HG03558 (cell line): ENCODE results near the gene EVL.
A peak's percentile ranks its signal among the peaks of the same experiment; 100 is the strongest.

ENCODE experiments used
- ATAC-seq: cut with Tn5 transposase; IDR thresholded peaks from one replicate; pipeline ENCODE4 v1.9.1; 2021; ENCODE audit warnings: moderate number of reproducible peaks; ENCODE audit not compliant: unreplicated experiment; ENCODE audit errors: extremely low read depth

Gene EVL

DNA sequence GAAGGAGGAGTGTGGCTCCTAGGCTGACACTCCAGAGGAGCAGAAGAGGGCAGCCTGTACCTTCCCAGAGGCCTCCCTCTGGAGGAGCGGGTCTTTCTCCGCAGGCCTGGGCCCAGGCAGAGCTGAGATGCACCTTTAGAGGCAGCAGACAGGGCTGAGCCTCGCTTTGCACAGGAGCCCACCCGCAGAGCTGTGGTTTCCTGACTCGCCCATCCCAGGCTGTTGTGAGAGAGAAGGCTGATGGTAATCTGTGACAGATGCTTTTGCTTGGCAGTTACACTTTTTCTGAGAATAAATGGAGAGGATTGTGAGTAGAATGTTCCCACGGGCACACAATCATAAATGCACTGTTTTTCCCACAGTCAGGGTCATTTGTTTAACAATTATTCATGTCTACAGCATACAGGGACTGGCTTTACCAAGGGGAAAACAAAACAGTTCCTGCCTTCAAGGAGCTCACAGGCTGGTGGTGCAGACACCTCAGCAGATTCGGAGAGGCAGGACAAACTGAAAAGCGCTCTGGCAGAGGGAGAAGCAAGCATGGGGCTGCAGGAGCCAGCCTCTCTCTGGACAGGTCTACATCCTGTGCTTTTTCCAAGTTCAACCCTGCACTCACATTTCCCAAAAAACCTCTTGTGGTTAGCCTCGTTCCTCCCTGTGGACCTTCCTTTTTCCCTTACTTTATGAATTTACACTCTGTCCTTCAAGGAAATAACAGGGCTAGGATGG is 13.9 kb downstream of the EVL start:
- peak; percentile 41 for ATAC-seq

DNA sequence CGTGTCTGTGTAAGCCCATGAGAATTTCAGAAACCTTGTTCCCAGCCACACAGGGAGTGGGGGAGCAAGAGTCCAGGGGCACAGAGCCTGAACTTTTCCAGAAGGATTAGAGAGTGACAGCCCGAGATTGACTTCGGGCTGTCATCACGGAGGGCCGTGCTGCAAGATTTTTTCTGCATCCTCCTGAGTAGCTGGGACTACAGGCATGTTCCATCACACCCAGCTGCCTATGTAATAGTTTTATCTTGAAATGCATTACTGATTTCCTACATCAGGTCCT is 14.4 kb downstream of the EVL start:
- no peak for ATAC-seq

DNA sequence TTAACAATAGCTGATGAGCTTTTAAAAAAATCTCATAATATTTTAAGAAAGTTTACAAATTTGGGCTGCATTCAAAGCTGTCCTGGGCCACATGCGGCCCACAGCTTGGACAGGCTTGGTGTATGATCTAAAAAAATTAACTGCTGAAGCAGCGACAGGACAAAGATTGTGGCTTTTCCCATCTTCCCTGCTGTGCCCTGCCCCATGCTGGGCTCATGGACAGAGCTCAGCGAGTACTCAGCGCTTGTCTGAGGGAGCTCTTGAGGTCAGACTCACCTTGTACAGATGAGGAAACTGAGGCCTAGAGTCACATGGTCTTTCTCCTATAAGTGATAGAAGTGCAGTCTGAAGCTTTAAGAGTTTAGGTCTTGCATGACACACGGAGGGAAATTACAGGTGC is 15.0 kb downstream of the EVL start:
- ATAC-seq: no peak

DNA sequence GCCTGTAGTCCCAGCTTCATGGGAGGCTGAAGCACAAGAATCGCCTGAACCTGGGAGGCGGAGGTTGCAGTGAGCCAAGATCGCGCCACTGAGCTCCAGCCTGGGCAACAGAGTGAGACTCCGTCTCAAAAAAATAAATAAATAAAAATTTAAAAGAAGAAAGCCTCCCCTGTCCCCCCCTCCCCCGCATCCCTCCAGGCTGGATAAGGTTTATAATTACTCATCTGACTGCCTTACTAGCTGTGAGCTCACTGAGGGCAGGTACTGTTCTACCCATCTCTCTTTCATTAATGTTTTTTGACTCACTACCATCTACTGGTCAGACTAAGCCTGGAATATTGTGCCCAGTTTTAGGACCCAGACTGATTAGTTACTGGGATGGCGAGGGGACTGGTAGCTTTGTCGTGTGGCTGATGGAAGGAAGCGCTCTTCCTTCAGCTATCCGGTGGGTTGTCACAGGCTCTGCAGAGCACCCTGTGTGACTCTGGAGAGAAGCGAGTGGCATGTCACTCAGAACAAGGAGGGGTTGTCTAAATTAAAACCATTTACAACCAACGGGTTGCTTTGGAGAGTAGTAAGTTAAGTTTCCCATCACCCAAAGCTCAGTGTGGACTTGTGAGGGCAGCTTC is 16.9 kb downstream of the EVL start:
- ATAC-seq: no peak

DNA sequence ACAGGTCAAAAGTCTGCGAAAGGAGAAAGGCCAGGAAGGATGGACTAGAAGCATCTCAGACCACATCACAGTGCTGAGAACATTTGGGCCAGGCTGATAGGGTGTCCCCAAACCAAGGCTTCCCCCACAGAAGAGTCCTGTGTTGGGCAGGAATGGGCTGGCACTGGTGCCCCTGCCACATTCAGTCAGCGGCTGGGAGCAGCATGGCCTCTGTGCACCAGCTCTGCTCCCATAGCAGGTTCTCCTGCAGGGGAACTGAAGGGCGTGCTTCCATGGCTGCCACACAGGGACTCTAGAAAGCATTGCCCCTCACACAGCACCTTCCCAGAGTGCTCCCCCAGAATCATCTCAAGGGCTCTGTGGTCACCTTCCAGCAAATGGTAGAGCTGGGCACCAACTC is 17.5 kb downstream of the EVL start:
- no peak for ATAC-seq

DNA sequence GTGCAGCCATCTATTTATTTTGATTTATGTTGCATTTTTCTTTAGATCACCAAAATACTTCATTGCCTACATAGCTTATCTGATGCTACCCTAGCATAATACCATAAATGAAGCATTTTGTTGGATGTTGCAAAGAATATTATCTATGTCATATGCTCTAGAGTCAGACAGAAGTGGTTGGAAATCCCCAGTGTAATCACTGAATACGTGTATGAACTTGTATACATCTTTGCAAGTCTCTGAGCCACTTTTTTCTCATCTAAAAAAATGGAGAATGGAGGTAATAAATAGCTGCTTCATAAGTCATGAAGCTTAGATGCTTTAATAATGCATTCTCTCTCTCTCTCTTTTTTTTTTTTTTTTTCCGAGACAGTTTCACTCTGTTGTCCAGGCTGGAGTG is 18.5 kb downstream of the EVL start:
- ATAC-seq: no peak

DNA sequence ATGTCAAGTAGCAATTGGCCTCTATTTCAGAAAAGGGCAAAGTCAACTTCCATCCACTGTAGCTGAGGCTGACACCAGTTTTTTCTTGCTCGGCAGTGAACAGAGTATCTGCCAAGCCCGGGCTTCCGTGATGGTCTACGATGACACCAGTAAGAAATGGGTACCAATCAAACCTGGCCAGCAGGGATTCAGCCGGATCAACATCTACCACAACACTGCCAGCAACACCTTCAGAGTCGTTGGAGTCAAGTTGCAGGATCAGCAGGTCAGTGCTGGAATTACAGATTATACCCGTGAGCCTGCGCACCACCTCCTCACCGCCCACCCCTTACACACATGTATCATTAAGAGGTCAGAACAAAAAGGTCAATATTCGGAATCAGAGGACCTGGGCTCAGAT is 19.4 kb downstream of the EVL start:
- no peak for ATAC-seq

DNA sequence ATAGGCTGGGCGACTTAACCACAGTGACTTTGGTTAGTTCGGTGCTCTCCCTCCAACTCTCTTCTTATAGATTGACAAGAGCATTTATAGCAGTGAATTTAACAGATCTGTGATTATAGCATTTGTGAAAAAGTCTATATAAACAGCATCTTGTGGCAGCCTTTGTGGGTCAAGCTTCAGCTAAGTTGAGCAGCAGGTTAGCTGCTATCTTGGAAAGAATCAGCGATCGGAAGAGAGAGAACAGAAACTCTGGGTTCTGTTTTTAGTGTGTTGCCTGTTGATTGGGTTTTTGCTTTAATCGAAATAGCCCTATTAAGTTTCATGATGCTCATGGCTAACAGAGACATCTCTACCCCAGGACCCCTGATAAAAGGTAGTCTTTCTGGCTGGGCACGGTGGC is 20.2 kb downstream of the EVL start:
- ATAC-seq: no peak

DNA sequence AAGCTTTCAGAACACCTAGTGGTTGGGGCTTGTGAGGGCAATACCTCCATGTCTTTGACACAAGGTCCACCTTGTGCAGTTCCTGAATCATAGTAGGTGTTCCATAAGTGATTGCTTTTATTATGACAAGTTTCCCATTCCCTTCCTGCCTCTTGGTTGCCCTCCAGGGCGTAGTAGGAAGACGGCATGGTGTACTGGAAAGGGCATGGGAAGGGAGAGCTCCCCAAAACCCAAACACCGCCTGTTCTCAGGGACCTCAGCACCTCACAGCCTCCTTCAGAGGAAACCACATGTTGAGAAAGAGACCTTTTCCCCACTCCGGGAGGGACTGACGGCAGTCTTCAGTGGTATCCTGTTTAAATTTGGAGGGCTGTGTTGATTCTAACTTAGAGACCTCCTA is 21.1 kb downstream of the EVL start:
- ATAC-seq: no peak

DNA sequence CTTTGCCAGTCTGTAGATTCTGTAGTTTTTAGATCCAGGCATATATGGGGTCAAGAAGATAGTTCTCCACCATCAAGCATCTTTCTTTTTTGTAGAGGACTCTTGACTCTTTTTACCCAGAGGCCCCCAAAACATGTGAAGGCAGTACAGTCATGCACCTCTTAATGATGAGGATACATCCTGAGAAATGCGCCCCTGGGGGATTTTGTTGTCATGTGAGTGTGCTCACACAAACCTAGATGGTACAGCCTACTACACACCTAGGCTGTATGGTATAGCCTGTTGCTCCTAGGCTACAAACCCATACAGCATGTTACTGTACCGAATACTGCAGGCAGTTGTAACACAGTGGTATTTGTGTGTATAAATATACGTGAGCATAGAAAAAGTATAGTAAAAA is 23.0 kb downstream of the EVL start:
- ATAC-seq: no peak

DNA sequence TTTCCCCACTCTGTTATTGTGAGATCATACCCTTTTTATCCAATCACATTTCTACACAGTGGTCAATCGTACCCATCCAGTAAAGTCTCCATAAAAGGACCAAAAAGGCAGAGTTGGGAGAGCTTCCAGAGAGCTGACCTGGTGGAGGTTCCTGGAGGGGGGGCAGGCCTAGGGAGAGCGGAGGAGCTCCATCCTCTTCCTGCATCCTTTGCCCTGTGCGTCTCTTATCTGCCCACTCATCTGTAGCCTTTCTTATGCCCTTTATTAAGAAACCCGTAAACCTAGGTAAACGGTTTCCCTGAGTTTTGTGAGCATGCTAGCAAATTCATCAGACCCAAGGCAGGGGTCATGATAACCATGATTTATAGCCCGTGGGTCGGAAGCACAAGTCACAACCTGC is 26.2 kb downstream of the EVL start:
- ATAC-seq: no peak

DNA sequence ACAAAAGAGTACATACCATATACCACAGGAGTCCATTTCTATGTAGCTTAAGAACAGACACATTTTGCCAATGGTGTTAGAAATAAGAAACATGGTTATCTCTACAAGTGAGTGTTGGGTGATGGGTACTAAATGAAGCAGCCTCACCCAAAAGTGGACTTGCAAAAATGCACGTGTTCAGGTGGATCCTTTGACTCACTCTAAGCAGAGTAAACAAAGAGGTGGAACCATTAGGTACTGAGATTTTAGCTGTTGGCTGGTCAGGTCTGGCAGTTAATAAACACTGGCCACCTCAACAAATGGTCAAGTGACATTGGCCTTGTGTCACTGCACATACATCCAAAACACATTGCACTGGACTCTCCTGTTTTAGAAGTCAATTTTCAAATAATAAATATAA is 27.6 kb downstream of the EVL start:
- no peak for ATAC-seq

DNA sequence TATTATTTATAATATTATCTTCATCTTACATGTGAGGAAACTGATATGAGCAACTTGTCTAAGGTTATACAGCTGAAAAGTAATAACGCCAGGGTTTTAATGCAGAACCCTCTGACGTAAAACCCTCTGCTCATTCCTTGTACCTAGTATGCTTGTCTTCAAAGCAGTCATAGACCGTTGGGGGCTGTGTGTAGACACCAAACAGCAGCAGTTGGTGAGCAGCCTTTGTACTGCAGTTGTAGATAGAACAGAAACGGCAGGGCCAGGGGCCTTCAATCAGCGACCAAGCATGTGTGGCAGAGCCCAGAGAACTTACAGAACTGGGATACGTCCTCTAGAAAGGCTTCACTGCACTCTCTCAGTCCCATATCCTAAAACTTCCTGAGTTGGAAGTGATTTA is 28.1 kb downstream of the EVL start:
- ATAC-seq: no peak

DNA sequence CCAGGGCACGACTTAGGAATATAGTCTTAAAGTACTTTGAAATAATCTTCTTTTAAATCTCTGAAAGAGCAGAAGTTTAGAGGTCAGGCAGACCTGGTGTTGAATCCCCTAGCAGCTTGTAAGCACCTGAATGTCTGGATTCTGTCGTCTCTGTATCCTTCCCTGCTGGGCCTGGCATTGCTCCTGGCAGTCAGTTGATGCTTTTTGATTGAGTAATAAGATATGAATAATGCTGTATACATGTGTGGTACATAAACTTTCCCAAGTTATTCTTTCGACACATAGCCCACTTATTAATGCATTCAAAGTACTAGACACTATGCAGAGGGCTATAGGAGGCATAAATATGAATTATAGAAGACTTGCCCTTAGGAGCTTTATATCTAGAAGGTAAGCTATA is 31.4 kb downstream of the EVL start:
- ATAC-seq: no peak

DNA sequence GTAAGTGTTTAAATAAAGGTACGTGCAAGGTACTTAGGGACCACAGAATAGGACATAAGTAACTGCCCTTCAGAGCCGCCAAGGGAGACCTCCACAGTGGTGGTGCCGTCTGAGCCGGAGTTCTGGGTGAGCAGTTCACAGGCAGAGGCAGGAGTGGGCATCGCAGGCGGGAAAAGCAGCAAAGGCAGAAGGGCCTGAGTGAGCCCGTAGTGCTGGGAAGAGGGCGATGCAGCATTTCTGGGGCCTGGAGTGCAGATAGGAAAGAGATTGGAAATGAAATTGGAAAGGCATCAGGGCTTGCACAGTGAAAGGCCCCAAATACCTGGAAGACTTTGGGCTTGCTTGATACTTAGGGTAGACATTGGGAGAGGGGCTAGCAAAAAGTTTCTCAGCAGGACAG is 32.9 kb downstream of the EVL start:
- ATAC-seq: no peak

DNA sequence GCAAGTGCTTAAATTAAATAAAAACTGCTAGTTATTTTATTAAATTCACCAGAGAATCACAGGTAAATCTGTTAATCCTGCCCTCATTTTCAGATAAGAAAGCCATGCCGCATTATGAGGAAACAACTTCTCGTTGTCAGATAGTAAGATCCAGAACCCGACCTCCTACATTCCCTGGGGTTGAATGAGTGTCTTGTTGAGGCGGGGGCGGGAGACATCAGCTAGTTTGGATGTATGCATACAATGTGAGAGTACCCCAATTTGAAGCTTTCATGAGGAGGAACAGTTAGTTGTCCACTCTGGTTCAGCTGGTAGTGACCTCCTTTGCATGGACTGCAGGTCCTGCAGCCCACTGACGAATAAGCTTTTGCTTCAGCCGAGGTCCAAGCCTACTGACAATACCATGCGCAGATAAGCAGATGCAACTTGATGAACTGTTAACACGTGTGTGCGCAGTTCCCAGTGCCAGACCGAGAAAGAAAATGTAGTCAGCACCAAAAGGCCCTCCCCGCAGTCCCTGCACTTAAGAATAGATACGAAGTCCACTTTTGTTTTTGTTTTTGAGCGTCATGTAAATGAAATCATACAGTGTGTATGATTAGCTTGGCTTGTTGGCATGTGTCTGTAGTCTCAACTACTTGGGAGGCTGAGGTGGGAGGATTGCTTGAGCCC is 34.9 kb downstream of the EVL start:
- no peak for ATAC-seq

DNA sequence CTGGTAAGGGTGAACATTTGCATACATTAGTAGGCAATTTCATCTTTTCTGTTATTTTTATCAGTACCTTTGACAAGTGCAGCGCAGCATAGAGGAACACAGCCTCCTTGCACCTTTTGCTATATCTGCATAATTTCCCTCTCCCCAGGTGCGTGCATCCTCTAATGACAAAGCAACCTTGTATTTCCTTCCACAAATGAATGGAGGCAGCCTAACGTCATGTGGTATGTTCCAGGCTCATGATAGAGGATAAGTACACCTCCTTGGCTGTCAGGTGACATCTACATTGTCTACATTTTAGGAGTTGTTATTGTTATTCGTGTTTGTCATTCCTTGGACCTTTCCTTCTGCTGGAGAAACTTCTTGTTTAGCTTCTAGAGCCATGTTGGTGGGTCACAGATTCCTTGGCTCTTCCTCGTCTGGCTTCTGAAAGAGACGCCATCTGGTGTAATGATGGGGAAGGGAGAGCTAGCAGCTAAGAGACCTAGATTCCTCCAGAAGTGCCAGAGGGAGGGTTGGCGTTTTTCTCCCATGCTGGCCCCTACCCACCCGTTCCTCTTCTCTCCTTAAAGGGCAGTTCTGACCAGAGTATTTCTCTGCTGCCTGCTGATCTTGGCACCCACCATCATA is 37.0 kb downstream of the EVL start:
- no peak for ATAC-seq

DNA sequence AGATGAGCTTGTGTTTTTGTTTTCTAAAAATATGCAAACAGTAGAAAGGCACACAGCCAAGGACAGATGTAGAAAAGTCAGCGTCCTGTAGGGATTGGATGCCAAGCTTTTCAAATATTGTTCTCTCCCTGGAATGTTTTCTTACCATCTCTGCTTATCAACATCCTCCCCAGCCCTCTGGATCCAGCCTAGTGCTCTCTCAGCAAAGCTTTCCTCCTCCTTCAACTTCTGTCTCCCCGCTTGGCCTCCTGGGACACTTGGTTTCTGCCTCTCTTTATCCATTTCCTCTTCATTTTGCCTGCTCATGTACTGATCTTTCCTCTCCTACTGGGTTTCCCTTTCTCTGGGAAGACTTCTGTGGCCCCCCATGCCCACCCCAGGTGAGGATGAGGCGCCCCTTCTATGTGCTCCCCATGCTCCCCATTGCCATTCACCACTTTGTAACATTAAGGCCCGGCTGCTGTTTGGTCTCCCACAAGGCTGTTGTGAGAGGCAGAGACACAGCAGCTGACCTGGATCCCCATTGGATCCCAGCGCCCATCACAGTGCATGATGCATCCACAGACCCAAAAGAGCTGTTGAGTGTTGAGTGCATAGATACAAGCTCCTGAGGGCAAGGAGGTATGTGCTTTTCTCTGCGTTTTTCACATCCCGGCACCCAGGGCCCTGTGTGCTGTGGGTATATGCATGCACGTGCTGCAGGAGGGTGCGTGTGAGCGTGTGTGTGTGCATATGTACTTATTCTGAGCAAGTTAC is 38.2 kb downstream of the EVL start:
- ATAC-seq: no peak

DNA sequence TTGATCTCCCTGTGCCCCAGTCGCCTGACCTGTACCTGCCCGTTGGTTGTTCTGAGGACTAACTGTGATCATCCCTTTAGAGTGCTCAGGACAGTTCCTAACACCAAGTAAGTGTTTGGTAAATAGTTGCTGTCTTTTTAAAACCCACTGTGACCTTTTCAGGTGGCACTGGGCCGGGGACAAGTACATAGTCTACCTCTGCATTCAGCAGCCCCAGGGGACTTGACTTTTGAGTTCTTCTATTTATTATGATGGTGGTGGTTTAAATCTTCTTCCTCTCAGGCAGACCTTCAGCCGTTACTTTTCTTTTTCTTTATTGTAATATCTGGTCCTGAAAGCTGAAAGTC is 38.8 kb downstream of the EVL start:
- no peak for ATAC-seq

DNA sequence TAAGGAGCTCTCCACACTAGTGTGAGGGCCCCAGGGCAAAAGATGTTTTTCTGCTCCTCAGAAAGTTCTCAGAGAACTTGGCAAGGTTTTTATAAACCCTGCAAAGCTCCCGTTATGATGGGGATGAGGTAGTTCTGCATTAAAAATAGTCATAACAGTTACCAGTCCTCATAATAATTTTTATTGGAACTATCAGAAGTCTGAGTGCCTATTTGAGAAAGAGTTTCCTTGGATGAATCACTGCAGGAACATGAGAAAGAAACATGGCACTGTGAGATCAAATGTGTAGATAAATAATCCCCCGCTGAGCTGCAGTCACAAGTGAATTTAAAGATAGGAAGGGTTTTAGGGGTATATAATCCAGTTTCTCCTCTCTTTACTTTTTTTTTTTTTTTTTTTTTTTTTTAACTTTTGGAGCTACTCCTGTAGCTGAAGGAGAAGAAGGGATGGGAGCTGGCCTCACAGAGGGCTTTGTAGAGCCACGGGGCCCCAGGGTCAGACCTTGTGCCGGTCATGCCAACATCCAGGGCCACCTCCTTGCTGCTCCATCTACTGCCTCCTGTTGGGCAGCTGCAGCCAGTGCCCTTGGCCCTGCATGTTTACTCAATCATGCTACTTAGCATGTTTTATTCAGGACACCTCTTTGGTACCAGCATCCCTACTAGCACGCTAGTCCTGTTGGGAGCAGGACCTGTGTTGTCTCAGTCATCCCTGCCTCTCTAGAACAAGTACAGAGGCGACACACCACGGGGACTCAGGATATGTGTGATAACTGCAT is 39.5 kb downstream of the EVL start:
- no peak for ATAC-seq
